GM19238 (cell line): Measurements from ENCODE around the gene PMIS2.

ENCODE experiments used
- DNase-seq: peaks from one replicate; pipeline ENCODE4 v3.0.0; 2011; ENCODE audit warnings: low spot score; ENCODE audit not compliant: insufficient read length

PMIS2 gene

GRCh38 chr19:35585848-35586247 lies at the start of gene PMIS2:
PMIS2 (plus strand) TSS chr19:35586173; CDS start chr19:35586260, 87 bp downstream.
- no peak for DNase-seq

GRCh38 chr19:35539314-35539713 lies 46.7 kb upstream of the PMIS2 start:
- DNase-seq, result no peak

GRCh38 chr19:35539850-35540249 lies 46.1 kb upstream of the PMIS2 start:
- no peak for DNase-seq

GRCh38 chr19:35540356-35540927 lies 45.5 kb upstream of the PMIS2 start:
- no peak for DNase-seq

- no peak for DNase-seq
Measured at GRCh38 chr19:35542209-35542608, 43.8 kb upstream of the PMIS2 start.

- no peak for DNase-seq
Measured at GRCh38 chr19:35543280-35544109, 42.5 kb upstream of the PMIS2 start.

- DNase-seq, result no peak
Measured at GRCh38 chr19:35544110-35544802, 41.7 kb upstream of the PMIS2 start.

GRCh38 chr19:35545001-35545854 lies 40.7 kb upstream of the PMIS2 start, which contains the start of gene TMEM147:
TMEM147 (plus strand) TSS chr19:35545626; CDS start chr19:35545740, 114 bp downstream.
- DNase-seq, result peak; percentile 99

GRCh38 chr19:35545855-35546381 lies 40.1 kb upstream of the PMIS2 start:
- peak; percentile 65 for DNase-seq

GRCh38 chr19:35546532-35546931 lies 39.4 kb upstream of the PMIS2 start:
- DNase-seq, result no peak

GRCh38 chr19:35549174-35549788 lies 36.7 kb upstream of the PMIS2 start:
- DNase-seq, result peak; percentile 69

GRCh38 chr19:35549879-35550523 lies 36.0 kb upstream of the PMIS2 start:
- DNase-seq, result no peak

GRCh38 chr19:35551091-35551810 lies 34.7 kb upstream of the PMIS2 start:
- no peak for DNase-seq

GRCh38 chr19:35552534-35553384 lies 33.2 kb upstream of the PMIS2 start:
- DNase-seq, result no peak

- DNase-seq, result no peak
Measured at GRCh38 chr19:35553385-35554000, 32.5 kb upstream of the PMIS2 start.

- no peak for DNase-seq
Measured at GRCh38 chr19:35554076-35554475, 31.9 kb upstream of the PMIS2 start.

- no peak for DNase-seq
Measured at GRCh38 chr19:35555301-35556005, 30.5 kb upstream of the PMIS2 start.
